Measurements from ENCODE around the gene ESPN. TPM values are rescaled to one million over a fixed set of nuclear protein-coding genes. Genes with fewer than 3 reads are reported as not detected.
A peak's percentile ranks its signal among the peaks of the same experiment; 100 is the strongest.

The ESPN gene
- total and polyA plus RNA-seq, 2 of the 4 experiments (the other 2 are of a cell fraction), result under 0.01 to 0.02 TPM

DNA sequence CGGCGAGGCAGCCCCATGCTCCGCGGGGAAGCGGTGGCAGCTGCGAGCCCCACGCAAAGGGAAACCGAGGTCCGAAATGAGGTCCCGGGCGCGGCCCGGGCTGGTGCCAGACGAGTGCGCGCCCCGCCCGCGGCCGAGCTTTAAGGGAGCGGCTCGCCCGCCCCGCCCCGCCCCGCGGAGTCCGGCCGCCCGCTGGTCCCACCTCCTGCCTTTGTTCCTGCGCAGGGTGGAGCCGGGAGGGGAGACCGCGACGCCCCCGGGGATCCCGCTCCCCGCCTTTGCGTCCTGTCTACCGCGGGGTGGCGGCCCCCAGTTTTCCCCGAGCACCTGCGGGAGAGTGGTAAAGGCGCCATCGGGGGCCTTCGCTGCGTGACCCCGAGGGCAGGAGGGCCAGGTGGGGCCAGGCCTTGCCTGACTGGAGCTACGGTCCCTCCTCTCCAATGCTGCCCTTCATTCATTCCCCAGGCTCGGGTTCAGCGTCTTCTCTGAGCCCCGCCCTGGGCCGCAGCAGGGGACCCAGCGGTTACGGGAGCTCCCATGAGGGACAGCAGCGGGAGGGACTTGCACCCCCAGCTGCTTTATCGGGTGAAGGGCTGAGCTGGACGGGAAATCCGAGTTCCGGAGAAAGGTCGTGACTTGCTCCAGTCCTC is 4.6 kb upstream of the ESPN start, which contains the start of gene HES2:
Gene HES2 (minus strand): TSS at position 116 of the 650 bp plus-strand sequence. CDS start 99 bp downstream, at position 17.
- Histone ChIP-seq H3K27ac (ENCODE audit: insufficient read depth, low read length) (no peak within 1 kb of the TSS), H3K14ac (replicated peaks; ENCODE audit: low read depth, low read length) (no peak within 1 kb of the TSS), H3K9me1 (ENCODE audit: insufficient read depth, low read length) (no peaks in the 10 kb centered on the region), H3K23ac (ENCODE audit: low read depth, low read length) (no peak within 1 kb of the TSS), H4K20me1 (ENCODE audit: insufficient read depth, low read length) (peaks cover 11% of the 10 kb centered on the region; the same call in 1 of the 2 replicates), H3K4me1 (ENCODE audit: control insufficient read depth, insufficient read depth, low read length) (no peaks in the 10 kb centered on the region; the same call in 1 of the 2 replicates), H3K4ac (ENCODE audit: low read depth, low read length) (no peak within 1 kb of the TSS), H3K56ac (ENCODE audit: extremely low read depth, insufficient read depth, low read length) (no peak within 1 kb of the TSS), H2AK9ac (replicated peaks; ENCODE audit: low read depth, low read length, poor library complexity) (peak within 1 kb of the TSS; percentile 65), H3K4me3 (ENCODE audit: insufficient read depth, low read depth, low read length) (no peak within 1 kb of the TSS), H2BK15ac (ENCODE audit: low read depth, low read length) (no peak within 1 kb of the TSS), H4K5ac (ENCODE audit: low read depth, low read length) (no peak within 1 kb of the TSS), H4K91ac (ENCODE audit: insufficient read depth, low read depth, low read length) (no peak within 1 kb of the TSS), H3K18ac (ENCODE audit: low read depth, low read length) (no peak within 1 kb of the TSS), H2BK20ac (ENCODE audit: low read depth, low read length) (no peak within 1 kb of the TSS), H3K27me3 (ENCODE audit: control insufficient read depth, insufficient read depth, low read length) (peaks cover 88% of the 10 kb centered on the region), H2BK5ac (ENCODE audit: low read depth, low read length, poor library complexity, severe bottlenecking) (no peak within 1 kb of the TSS), H3K79me1 (ENCODE audit: low read depth in 1 of 2, low read length in 2 of 2) (no peaks in the 10 kb centered on the region), H3K9ac (ENCODE audit: low read depth, low read length) (no peak within 1 kb of the TSS), H2AK5ac (ENCODE audit: low read depth, low read length) (no peak within 1 kb of the TSS), H2BK120ac (ENCODE audit: low read depth, low read length) (no peak within 1 kb of the TSS), H3K4me2 (ENCODE audit: low read depth, low read length) (peak within 1 kb of the TSS; percentile 10; the same call in 1 of the 2 replicates), H3K36me3 (ENCODE audit: control insufficient read depth, insufficient read depth, low read length) (no peaks in the 10 kb centered on the region), H4K8ac (ENCODE audit: low read depth in 2 of 2, low read length in 2 of 2) (no peak within 1 kb of the TSS), H3K9me3 (ENCODE audit: control insufficient read depth, insufficient read depth, low read length) (no peaks in the 10 kb centered on the region), H2AFZ (replicated peaks; ENCODE audit: low read length, poor library complexity) (peak within 1 kb of the TSS; percentile 75)
- DNase-seq (no peak), ATAC-seq (ENCODE audit: low read depth) (no peak; the same call in 1 of the 2 replicates)
- CTCF ChIA-PET, result interaction anchor here (3.7 kb wide), 1 partner anchor 18 kb away, joined by 13 read pairs; no protein-coding TSS in a partner anchor
- WGBS, 2 experiments (ENCODE audit: extremely low coverage in 2 of 2, insufficient read length in 1 of 2), result 0% methylated on average over 28 of the region's 62 CpGs; no CpG with 5 or more reads in 1 of the 2 experiments
- TF ChIP-seq RFX5 (IDR thresholded peaks at IDR 0.05; ENCODE audit: low read depth, low read length) (no peak), MAFK (IDR thresholded peaks at IDR 0.05; ENCODE audit: low read depth, low read length) (no peak), POLR2A (IDR thresholded peaks at IDR 0.05; ENCODE audit: low read depth, low read length) (no peak), RCOR1 (IDR thresholded peaks at IDR 0.05; ENCODE audit: insufficient replicate concordance, low read length) (no peak), SMC3 (IDR thresholded peaks at IDR 0.05; ENCODE audit: low read depth, low read length) (no peak), CHD1 (IDR thresholded peaks at IDR 0.05; ENCODE audit: low read depth, low read length) (no peak), MXI1 (IDR thresholded peaks at IDR 0.05; ENCODE audit: borderline replicate concordance, low read depth, low read length) (no peak), NFE2L2 (IDR thresholded peaks at IDR 0.05; ENCODE audit: low read depth, low read length) (no peak), CEBPB (IDR thresholded peaks at IDR 0.05; ENCODE audit: low read depth, low read length) (no peak), FOS (IDR thresholded peaks at IDR 0.05; ENCODE audit: low read depth, low read length) (no peak), BHLHE40 (IDR thresholded peaks at IDR 0.05; ENCODE audit: low read depth, low read length) (no peak), MAZ (IDR thresholded peaks at IDR 0.05; ENCODE audit: borderline replicate concordance, low read depth, low read length) (no peak), RAD21 (IDR thresholded peaks at IDR 0.05; ENCODE audit: low read length) (no peak)
- TF ChIP-seq, protein P1, sequence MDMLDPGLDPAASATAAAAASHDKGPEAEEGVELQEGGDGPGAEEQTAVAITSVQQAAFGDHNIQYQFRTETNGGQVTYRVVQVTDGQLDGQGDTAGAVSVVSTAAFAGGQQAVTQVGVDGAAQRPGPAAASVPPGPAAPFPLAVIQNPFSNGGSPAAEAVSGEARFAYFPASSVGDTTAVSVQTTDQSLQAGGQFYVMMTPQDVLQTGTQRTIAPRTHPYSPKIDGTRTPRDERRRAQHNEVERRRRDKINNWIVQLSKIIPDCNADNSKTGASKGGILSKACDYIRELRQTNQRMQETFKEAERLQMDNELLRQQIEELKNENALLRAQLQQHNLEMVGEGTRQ (IDR thresholded peaks at IDR 0.05; ENCODE audit: low read depth, low read length), result no peak
- TF ChIP-seq, protein P2, sequence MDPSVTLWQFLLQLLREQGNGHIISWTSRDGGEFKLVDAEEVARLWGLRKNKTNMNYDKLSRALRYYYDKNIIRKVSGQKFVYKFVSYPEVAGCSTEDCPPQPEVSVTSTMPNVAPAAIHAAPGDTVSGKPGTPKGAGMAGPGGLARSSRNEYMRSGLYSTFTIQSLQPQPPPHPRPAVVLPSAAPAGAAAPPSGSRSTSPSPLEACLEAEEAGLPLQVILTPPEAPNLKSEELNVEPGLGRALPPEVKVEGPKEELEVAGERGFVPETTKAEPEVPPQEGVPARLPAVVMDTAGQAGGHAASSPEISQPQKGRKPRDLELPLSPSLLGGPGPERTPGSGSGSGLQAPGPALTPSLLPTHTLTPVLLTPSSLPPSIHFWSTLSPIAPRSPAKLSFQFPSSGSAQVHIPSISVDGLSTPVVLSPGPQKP (IDR thresholded peaks at IDR 0.05; ENCODE audit: borderline replicate concordance, low read depth, low read length), result no peak
- TF ChIP-seq, protein P3, sequence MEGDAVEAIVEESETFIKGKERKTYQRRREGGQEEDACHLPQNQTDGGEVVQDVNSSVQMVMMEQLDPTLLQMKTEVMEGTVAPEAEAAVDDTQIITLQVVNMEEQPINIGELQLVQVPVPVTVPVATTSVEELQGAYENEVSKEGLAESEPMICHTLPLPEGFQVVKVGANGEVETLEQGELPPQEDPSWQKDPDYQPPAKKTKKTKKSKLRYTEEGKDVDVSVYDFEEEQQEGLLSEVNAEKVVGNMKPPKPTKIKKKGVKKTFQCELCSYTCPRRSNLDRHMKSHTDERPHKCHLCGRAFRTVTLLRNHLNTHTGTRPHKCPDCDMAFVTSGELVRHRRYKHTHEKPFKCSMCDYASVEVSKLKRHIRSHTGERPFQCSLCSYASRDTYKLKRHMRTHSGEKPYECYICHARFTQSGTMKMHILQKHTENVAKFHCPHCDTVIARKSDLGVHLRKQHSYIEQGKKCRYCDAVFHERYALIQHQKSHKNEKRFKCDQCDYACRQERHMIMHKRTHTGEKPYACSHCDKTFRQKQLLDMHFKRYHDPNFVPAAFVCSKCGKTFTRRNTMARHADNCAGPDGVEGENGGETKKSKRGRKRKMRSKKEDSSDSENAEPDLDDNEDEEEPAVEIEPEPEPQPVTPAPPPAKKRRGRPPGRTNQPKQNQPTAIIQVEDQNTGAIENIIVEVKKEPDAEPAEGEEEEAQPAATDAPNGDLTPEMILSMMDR (conservative IDR thresholded peaks at IDR 0.05; ENCODE audit: low read depth, low read length), result no peak
- intact Hi-C loops (cut with micrococcal nuclease), result no loop called here
- POLR2A ChIA-PET (ENCODE audit: unreplicated experiment), result no interaction called here
- in situ Hi-C loops (cut with MboI; ENCODE audit: low sequenced_read_pairs), result no loop called here
- dilution Hi-C loops (cut with HindIII; ENCODE audit: low sequenced_read_pairs, unreplicated experiment), result no loop called here
- no TSS peak for BruUV-seq (replicated peaks)
